Peyer's patch (tissue), 4 donors: ENCODE measurements around the gene CDC42BPG. TPM values are rescaled to one million over a fixed set of nuclear protein-coding genes. Genes with fewer than 3 reads are reported as not detected.
A peak's percentile ranks its signal among the peaks of the same experiment; 100 is the strongest.

Source experiments
- DNase-seq, 3 donors: peaks; one replicate each; pipeline ENCODE4 v3.0.0-alpha.2; 2017 to 2019
- H3K27ac ChIP-seq, 4 donors: fragments of 200-600 bp; sonication (generic); one replicate each; pipeline ENCODE4 v1.5.1; 2016 to 2019
- H3K27me3 ChIP-seq, 2 donors: fragments of 200-600 bp; sonication (generic); one replicate each; pipeline ENCODE4 v1.5.1; 2019
- H3K36me3 ChIP-seq, 3 donors: fragments of 200-600 bp; sonication (generic); one replicate each; pipeline ENCODE4 v1.5.1; 2016 to 2019
- H3K4me1 ChIP-seq, 4 donors: fragments of 200-600 bp; sonication (generic); one replicate each; pipeline ENCODE4 v1.5.1; 2016 to 2019
- H3K4me3 ChIP-seq, 4 donors: fragments of 200-600 bp; sonication (generic); 1 replicate in 3 of 4; 2 replicates in 1 of 4; pipeline ENCODE4 v1.5.1; 2016 to 2019; ENCODE audit warnings: mild to moderate bottlenecking in 1 of 4
- H3K9me3 ChIP-seq, 4 donors: fragments of 200-600 bp; sonication (generic); one replicate each; pipeline ENCODE4 v1.5.1; 2016 to 2019; ENCODE audit warnings: mild to moderate bottlenecking in 1 of 4
- POLR2A ChIP-seq, 2 donors: fragments of 450-650 bp; IDR thresholded peaks; one replicate each; pipeline ENCODE4 v1.5.1; 2017; ENCODE audit warnings: antibody characterized with exemption in 2 of 2, mild to moderate bottlenecking in 2 of 2, moderate library complexity in 2 of 2
- total RNA-seq, 4 donors: library from RNA; depleted of rRNA; stranded (reverse); fragments of >200 nt; gene quantifications; one replicate each; pipeline ENCODE4 v1.1.0, GENCODE V29; 2016
- TF ChIP-seq, protein P1 (sequence below), 6 experiments: fragments of 450-650 bp in 4 of 6; fragments of 200-600 bp in 2 of 6; sonication (generic) in 1 of 6; IDR thresholded peaks; one replicate each; pipeline ENCODE4 v1.5.1; 2017 to 2019; ENCODE audit warnings: antibody characterized with exemption in 6 of 6, mild to moderate bottlenecking in 3 of 6, moderate library complexity in 1 of 6

CDC42BPG gene
- total RNA-seq, 4 donors from 2014 or later = 25.6 to 78.6 (median 52.1) TPM

DNA sequence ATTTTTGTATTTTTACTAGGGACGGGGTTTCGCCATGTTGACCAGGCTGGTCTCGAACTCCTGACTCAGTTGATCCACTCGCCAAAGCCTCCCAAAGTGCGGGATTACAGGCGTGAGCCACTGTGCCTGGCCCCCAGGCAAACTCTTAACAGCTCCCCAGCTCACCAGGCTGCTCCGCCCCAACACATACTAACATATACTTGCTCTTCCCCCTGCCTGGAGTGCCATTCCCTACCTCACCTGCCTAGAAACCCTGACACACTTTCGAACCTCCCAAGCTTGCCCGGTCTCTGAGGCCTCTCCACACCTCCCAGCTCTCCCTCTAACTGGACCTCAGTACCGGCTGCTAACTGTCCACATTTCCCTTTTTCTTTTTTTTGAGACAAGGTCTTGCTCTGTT is 49.9 kb downstream of the CDC42BPG start:
- H3K4me1 ChIP-seq = peaks cover 0 to 11% (median 0%) of the 10 kb centered on the region in 4 donors
- no peak overlapping the region for H3K27ac ChIP-seq
- no peak for TF ChIP-seq POLR2A (IDR thresholded peaks at IDR 0.05)
- TF ChIP-seq, protein P1, sequence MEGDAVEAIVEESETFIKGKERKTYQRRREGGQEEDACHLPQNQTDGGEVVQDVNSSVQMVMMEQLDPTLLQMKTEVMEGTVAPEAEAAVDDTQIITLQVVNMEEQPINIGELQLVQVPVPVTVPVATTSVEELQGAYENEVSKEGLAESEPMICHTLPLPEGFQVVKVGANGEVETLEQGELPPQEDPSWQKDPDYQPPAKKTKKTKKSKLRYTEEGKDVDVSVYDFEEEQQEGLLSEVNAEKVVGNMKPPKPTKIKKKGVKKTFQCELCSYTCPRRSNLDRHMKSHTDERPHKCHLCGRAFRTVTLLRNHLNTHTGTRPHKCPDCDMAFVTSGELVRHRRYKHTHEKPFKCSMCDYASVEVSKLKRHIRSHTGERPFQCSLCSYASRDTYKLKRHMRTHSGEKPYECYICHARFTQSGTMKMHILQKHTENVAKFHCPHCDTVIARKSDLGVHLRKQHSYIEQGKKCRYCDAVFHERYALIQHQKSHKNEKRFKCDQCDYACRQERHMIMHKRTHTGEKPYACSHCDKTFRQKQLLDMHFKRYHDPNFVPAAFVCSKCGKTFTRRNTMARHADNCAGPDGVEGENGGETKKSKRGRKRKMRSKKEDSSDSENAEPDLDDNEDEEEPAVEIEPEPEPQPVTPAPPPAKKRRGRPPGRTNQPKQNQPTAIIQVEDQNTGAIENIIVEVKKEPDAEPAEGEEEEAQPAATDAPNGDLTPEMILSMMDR (IDR thresholded peaks at IDR 0.05) = no peak
- no peak for DNase-seq
- peaks cover 0 to 20% (median 0%) of the 10 kb centered on the region in 3 donors for H3K36me3 ChIP-seq
- H3K9me3 ChIP-seq = no peaks in the 10 kb centered on the region
- H3K4me3 ChIP-seq = no peak overlapping the region
- no peaks in the 10 kb centered on the region for H3K27me3 ChIP-seq

DNA sequence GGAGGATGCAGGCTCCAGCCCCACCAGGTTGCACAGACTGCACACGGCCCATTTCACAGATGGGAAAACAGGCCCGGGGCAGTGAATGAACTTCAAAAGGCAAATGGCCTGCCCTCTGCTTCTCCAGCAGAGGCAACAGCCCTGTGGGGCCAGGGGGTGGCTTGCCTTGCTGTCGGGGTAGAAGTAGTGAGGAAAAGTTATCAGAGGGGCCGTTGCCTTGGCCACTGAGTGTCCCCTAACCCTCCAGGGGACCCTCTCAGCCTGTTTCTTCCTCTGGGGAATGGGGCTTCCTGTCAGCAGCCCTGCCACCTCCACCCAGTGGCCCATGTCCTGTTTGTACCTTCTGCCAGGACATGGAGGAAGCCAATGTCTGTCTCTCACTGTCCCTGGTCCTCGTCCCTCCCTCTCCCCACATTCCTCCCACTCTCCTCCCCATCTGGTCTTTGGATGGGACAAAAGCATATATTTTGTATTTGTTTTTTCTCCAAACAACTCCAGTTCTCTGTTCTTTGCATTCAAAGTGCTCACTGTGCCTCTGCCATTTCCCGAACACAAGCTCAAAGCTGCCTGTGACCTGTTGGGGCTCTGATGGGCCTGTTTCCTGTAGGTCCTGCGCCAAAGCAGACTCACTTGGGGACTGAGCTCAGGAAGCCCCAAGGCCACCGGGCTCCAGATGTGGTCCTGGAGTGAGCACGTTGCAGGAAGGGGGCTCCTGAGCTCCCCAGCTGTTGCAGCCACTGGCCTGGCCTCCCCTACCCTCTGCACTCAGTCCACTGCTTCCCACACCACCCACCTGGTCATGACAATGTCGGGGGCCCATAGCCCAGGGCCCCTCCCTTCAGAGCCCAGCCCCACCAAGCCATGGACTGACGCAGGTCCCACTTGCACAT is 50.9 kb downstream of the CDC42BPG start:
- DNase-seq = no peak
- Histone ChIP-seq H3K27me3 (no peaks in the 10 kb centered on the region), H3K36me3 (peaks cover 0 to 20% (median 0%) of the 10 kb centered on the region in 3 donors), H3K9me3 (no peaks in the 10 kb centered on the region), H3K27ac (peak overlapping the region in 1 of 4 donors; percentile 27), H3K4me3 (no peak overlapping the region), H3K4me1 (peaks cover 0 to 7% (median 0%) of the 10 kb centered on the region in 4 donors)
- TF ChIP-seq, protein P1 (IDR thresholded peaks at IDR 0.05) = no peak

DNA sequence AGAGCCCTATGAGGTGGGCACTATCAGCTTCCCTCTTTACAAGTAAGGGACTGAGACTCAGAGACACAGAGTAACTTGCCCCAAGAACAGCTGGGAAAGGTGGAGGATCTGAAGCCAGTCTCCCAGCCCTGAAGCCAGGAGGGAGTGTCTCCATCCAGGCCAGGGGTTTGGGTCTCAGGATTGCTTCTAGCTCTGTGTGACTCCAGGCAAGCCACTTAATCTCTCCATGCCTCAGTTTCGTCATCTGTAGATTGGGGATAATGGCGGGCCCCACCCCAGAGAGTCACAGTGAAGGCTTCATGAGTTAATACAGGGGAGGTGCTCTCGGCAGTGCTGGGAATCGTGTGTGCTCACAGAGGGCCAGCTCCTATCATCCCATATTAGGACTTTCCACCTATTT is 52.0 kb downstream of the CDC42BPG start:
- Histone ChIP-seq H3K4me1 (peaks cover 0 to 10% (median 0%) of the 10 kb centered on the region in 4 donors), H3K36me3 (peaks cover 0 to 20% (median 0%) of the 10 kb centered on the region in 3 donors), H3K27me3 (no peaks in the 10 kb centered on the region), H3K27ac (no peak overlapping the region), H3K4me3 (no peak overlapping the region), H3K9me3 (no peaks in the 10 kb centered on the region)
- no peak for DNase-seq
- no peak for TF ChIP-seq POLR2A (IDR thresholded peaks at IDR 0.05)
- TF ChIP-seq, protein P1 (IDR thresholded peaks at IDR 0.05) = no peak

DNA sequence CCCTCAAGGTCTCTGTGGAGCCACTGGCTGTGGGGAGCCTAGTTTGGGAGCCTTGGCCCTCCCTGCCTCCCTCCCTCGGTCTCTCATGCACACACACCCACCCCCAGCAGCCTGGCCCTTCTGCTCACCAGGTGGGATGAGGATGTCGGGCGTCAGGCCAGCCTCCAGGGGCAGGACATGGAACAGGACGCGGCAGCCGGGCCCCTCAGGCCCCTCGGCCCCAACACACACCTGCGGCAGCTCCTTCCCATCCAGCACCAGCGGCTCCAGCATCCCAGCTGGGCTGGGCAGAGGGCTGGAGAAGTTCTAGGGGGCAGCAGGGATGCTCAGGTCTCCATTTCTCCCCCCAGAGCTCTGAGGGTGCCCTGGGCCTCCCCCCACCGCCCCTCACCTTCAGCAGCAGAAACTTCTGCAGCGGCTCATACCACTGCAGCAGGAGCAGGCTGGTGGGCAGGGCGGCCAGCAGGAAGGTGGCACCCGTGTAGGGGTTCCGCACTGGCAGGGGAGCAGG is 52.6 kb downstream of the CDC42BPG start:
- no peak for TF ChIP-seq POLR2A (IDR thresholded peaks at IDR 0.05)
- TF ChIP-seq, protein P1 (IDR thresholded peaks at IDR 0.05) = no peak
- peaks cover 0 to 12% (median 0%) of the 10 kb centered on the region in 4 donors for H3K4me1 ChIP-seq
- DNase-seq = no peak

DNA sequence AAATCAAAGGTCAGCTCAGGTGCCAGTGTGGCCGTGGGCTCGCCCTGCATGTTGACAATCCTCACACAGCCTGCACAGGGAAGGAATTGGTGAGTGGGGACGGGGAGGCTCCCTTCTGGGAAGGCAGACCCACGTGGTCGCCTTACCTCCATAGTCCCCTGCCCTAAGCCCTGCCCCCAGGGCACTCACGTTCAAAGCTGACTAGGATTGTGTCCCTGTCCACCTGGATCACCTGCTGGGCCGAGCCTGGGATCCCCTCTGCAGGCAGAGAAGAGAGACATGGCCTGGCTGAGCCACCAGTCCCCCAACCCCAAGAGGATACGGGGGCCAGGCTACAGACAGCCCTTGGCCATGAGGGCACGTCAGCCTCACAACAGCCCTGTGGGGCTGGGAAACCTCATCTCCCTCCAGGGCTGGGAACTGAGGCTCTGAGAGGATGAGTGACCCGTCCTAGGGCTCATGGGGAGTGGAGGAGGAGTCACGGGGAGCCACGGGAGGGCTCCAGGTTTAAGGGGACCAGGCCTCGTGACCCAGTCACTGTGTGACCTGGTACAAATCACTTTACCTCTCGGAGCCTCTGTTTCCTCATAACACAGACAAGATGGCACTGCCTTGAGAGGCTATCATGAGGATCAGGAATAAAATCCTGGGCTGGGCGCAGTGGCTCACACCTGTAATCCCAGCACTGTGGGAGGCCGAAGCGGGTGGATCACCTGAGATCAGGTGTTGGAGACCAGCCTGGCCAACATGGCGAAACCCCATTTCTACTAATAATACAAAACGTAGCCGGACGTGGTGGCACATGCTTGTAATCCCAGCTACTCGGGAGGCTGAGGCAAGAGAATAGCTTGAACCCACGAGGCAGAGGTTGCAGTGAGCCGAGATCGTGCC is 54.0 kb downstream of the CDC42BPG start:
- H3K27me3 ChIP-seq = no peaks in the 10 kb centered on the region
- DNase-seq = no peak
- no peak overlapping the region for H3K4me3 ChIP-seq
- H3K36me3 ChIP-seq = peaks cover 0 to 6% (median 0%) of the 10 kb centered on the region in 3 donors
- H3K27ac ChIP-seq = no peak overlapping the region
- peaks cover 0 to 12% (median 0%) of the 10 kb centered on the region in 4 donors for H3K4me1 ChIP-seq
- no peaks in the 10 kb centered on the region for H3K9me3 ChIP-seq
- TF ChIP-seq, protein P1 (IDR thresholded peaks at IDR 0.05) = no peak
- no peak for TF ChIP-seq POLR2A (IDR thresholded peaks at IDR 0.05)

More for the DNA sequence above, 52.6 kb downstream of the CDC42BPG start:
- H3K27ac ChIP-seq = no peak overlapping the region
- H3K4me3 ChIP-seq = no peak overlapping the region
- peaks cover 0 to 17% (median 0%) of the 10 kb centered on the region in 3 donors for H3K36me3 ChIP-seq
- no peaks in the 10 kb centered on the region for H3K9me3 ChIP-seq
- no peaks in the 10 kb centered on the region for H3K27me3 ChIP-seq
